Right lobe of liver (tissue), 4 donors: ENCODE data around the gene COL4A1.

Experiments
- CTCF ChIP-seq, 4 donors: fragments of 200-600 bp in 3 of 4; fragments of 450-650 bp in 1 of 4; IDR thresholded peaks; one replicate each; pipeline versions ENCODE4 v1.5.1 to v1.8.0; 2016 to 2022; ENCODE audit warnings: antibody characterized with exemption in 4 of 4, mild to moderate bottlenecking in 2 of 4
- POLR2A ChIP-seq: fragments of 450-650 bp; IDR thresholded peaks from one replicate; pipeline ENCODE4 v1.6.1; 2017; ENCODE audit warnings: antibody characterized with exemption, mild to moderate bottlenecking
- donor health status: DM: no; HTN: no; CAD: no.
- donor health status: DM: no; HTN: no; CAD: no.
- donor health status: DM: no; HTN: yes; CAD: no.

GRCh38 chr13:110199046-110199831 is 107.7 kb downstream of the COL4A1 start:
- TF ChIP-seq CTCF (IDR thresholded peaks at IDR 0.05), result no peak
- TF ChIP-seq POLR2A, result no peak
